Muscle layer of colon (tissue), 2 donors: ENCODE results near the gene CDCA7L.
"Not testable (repeated sequence)": the region's sequence is repeated elsewhere in the genome, so short reads cannot be mapped to it uniquely, and the experiment has no call there.

Experiments
- H3K27ac ChIP-seq: one replicate; pipeline ENCODE4 v1.7.0; 2013; ENCODE audit warnings: low read depth, mild to moderate bottlenecking, low read length, moderate library complexity
- H3K27me3 ChIP-seq, 2 donors: one replicate each; pipeline ENCODE4 v1.7.0; 2013; ENCODE audit warnings: low read length in 2 of 2, mild to moderate bottlenecking in 2 of 2; ENCODE audit not compliant: insufficient read depth in 2 of 2, control insufficient read depth in 1 of 2
- H3K36me3 ChIP-seq: one replicate; pipeline ENCODE4 v1.7.0; 2013; ENCODE audit warnings: mild to moderate bottlenecking, low read length; ENCODE audit not compliant: insufficient read depth
- H3K4me1 ChIP-seq: one replicate; pipeline ENCODE4 v1.7.0; 2013; ENCODE audit warnings: mild to moderate bottlenecking, low read length; ENCODE audit not compliant: insufficient read depth
- H3K4me3 ChIP-seq, 2 donors: one replicate each; pipeline ENCODE4 v1.7.0; 2013; ENCODE audit warnings: low read length in 2 of 2, low read depth in 1 of 2, mild to moderate bottlenecking in 1 of 2, moderate library complexity in 1 of 2
- H3K9ac ChIP-seq: one replicate; pipeline ENCODE4 v1.7.0; 2013; ENCODE audit warnings: low read length
- H3K9me3 ChIP-seq: one replicate; pipeline ENCODE4 v1.7.0; 2013; ENCODE audit warnings: mild to moderate bottlenecking, low read length
- donor health status: abdominal sarcoma.
- donor health status: Adenocarcinoma of cecum.

Gene CDCA7L

GRCh38 chr7:21869785-21870402 is 75.8 kb downstream of the CDCA7L start:
- Histone ChIP-seq H3K36me3 (no peaks in the 10 kb centered on the region), H3K27ac (no peak overlapping the region), H3K4me3 (no peak overlapping the region), H3K9me3 (no peaks in the 10 kb centered on the region), H3K27me3 (no peaks in the 10 kb centered on the region), H3K9ac (no peak overlapping the region), H3K4me1 (no peaks in the 10 kb centered on the region)

GRCh38 chr7:21868576-21868850 is 77.2 kb downstream of the CDCA7L start:
- Histone ChIP-seq H3K9me3 (no peaks in the 10 kb centered on the region), H3K27ac (no peak overlapping the region), H3K9ac (no peak overlapping the region), H3K27me3 (no peaks in the 10 kb centered on the region), H3K4me3 (no peak overlapping the region), H3K4me1 (no peaks in the 10 kb centered on the region), H3K36me3 (no peaks in the 10 kb centered on the region)

GRCh38 chr7:21867816-21868575 is 77.7 kb downstream of the CDCA7L start:
- no peaks in the 10 kb centered on the region for H3K9me3 ChIP-seq
- H3K4me1 ChIP-seq, result no peaks in the 10 kb centered on the region
- H3K27me3 ChIP-seq, result no peaks in the 10 kb centered on the region
- H3K4me3 ChIP-seq, result no peak overlapping the region
- H3K36me3 ChIP-seq, result no peaks in the 10 kb centered on the region
- no peak overlapping the region for H3K9ac ChIP-seq
- no peak overlapping the region for H3K27ac ChIP-seq

- Histone ChIP-seq H3K36me3 (no peaks in the 10 kb centered on the region), H3K27ac (no peak overlapping the region), H3K9me3 (no peaks in the 10 kb centered on the region), H3K4me3 (no peak overlapping the region), H3K9ac (no peak overlapping the region), H3K27me3 (no peaks in the 10 kb centered on the region), H3K4me1 (no peaks in the 10 kb centered on the region)
Observed at GRCh38 chr7:21867226-21867625, 78.5 kb downstream of the CDCA7L start.

- Histone ChIP-seq H3K4me3 (no peak overlapping the region), H3K27me3 (no peaks in the 10 kb centered on the region), H3K9ac (no peak overlapping the region), H3K9me3 (no peaks in the 10 kb centered on the region), H3K36me3 (no peaks in the 10 kb centered on the region), H3K4me1 (no peaks in the 10 kb centered on the region), H3K27ac (no peak overlapping the region)
Observed at GRCh38 chr7:21866731-21867130, 79.0 kb downstream of the CDCA7L start.

GRCh38 chr7:21865631-21866204 is 80.0 kb downstream of the CDCA7L start:
- not testable (repeated sequence) for H3K4me3 ChIP-seq, H3K9me3 ChIP-seq, H3K27ac ChIP-seq, H3K4me1 ChIP-seq, H3K27me3 ChIP-seq, H3K9ac ChIP-seq, H3K36me3 ChIP-seq

GRCh38 chr7:21851559-21851967 is 94.1 kb downstream of the CDCA7L start:
- no peak overlapping the region for H3K9ac ChIP-seq
- H3K9me3 ChIP-seq, result no peaks in the 10 kb centered on the region
- H3K27ac ChIP-seq, result no peak overlapping the region
- H3K27me3 ChIP-seq, result no peaks in the 10 kb centered on the region
- no peak overlapping the region for H3K4me3 ChIP-seq
- no peaks in the 10 kb centered on the region for H3K4me1 ChIP-seq
- H3K36me3 ChIP-seq, result no peaks in the 10 kb centered on the region
